ENCODE measurements around the gene MAPK4.
"Not testable (repeated sequence)": the region's sequence is repeated elsewhere in the genome, so short reads cannot be mapped to it uniquely, and the experiment has no call there.

MAPK4 gene

GRCh38 chr18:50558948-50559751 is 737 bp upstream of the MAPK4 start:
- TF ChIP-seq JUND (IDR thresholded peaks at IDR 0.05; ENCODE audit: low read depth) = no peak
- DNase-seq (ENCODE audit: low read depth in 1 of 2, low spot score in 1 of 2) = no peak
- in situ Hi-C loops (cut with HindIII; ENCODE audit: low pct_unique_long_range_greater_than_20kb, low sequenced_read_pairs) = no loop called here

GRCh38 chr18:50560681-50561629 is 1.1 kb downstream of the MAPK4 start:
- in situ Hi-C loops (cut with HindIII; ENCODE audit: low pct_unique_long_range_greater_than_20kb, low sequenced_read_pairs) = no loop called here
- peak in 1 of 2 experiments; percentile 2 for DNase-seq (ENCODE audit: low read depth in 1 of 2, low spot score in 1 of 2)
- TF ChIP-seq JUND (IDR thresholded peaks at IDR 0.05; ENCODE audit: low read depth) = no peak

DNA sequence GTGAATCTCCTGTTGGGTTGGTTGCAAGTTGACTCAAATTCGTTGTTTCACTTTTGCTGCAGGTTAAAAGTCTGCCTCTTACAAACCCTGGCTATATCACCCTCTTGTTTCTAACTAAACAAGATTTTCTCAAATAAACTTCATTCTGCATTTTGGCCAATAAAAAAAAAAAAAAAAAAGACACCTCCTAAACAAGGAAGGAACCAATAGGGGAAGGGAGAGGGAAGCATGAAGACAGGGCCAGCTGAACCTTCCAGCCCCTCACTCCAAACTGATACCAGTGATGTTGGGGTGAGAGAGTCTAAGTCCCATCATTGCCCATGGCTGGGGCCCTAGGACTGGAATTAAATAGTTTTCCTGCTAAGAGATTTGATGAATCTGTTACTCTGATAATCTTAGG is 2.4 kb downstream of the MAPK4 start:
- in situ Hi-C loops (cut with HindIII; ENCODE audit: low pct_unique_long_range_greater_than_20kb, low sequenced_read_pairs); DNase-seq (ENCODE audit: low read depth in 1 of 2, low spot score in 1 of 2): not testable (repeated sequence)

- in situ Hi-C loops (cut with HindIII; ENCODE audit: low pct_unique_long_range_greater_than_20kb, low sequenced_read_pairs) = no loop called here
- no peak for DNase-seq (ENCODE audit: low read depth in 1 of 2, low spot score in 1 of 2)
- TF ChIP-seq JUND (IDR thresholded peaks at IDR 0.05; ENCODE audit: low read depth) = no peak
These were observed 2.8 kb downstream of the MAPK4 start for GRCh38 chr18:50562686-50563085.

DNA sequence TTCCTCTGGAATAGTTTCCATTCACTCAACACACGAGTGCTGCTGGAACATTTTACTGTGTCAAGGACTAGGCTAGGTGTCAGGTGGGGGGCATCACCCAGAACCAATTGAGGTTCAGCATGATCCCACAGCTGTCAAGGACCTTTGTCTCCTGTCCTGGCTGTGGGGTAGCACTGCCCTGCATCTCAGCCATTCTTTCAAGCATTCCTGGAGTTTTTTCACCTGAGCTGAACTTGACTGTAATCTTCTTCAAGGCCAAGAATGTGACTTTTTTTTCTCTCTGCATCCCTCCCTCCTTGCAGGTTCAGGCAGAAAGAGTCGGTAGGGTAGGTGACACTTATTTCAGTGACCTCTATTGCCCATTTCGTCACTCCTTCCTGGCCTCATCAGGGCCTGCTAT is 3.5 kb downstream of the MAPK4 start:
- DNase-seq (ENCODE audit: low read depth in 1 of 2, low spot score in 1 of 2) = no peak
- in situ Hi-C loops (cut with HindIII; ENCODE audit: low pct_unique_long_range_greater_than_20kb, low sequenced_read_pairs) = no loop called here
- no peak for TF ChIP-seq JUND (IDR thresholded peaks at IDR 0.05; ENCODE audit: low read depth)

DNA sequence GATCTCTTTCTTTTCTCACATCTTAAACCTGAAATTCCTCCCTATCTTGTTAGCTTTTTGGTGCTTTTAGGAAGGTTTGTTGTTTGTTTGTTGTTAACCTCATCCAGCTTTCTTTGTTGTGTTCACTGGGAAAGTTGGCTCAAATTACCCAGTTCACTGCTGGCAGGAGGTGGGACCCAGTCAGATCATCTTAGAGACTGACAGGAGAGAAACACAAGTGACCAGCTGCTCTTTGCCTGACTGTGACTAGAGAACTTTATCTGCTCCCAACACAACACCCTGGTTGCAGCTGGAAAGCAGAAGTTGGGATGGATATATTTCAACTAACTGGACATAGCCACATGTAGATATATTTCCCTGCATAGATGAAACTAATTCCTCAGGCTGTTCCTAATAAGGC is 10.0 kb downstream of the MAPK4 start:
- in situ Hi-C loops (cut with HindIII; ENCODE audit: low pct_unique_long_range_greater_than_20kb, low sequenced_read_pairs) = no loop called here
- no peak for DNase-seq (ENCODE audit: low read depth in 1 of 2, low spot score in 1 of 2)
- no peak for TF ChIP-seq JUND (IDR thresholded peaks at IDR 0.05; ENCODE audit: low read depth)

DNA sequence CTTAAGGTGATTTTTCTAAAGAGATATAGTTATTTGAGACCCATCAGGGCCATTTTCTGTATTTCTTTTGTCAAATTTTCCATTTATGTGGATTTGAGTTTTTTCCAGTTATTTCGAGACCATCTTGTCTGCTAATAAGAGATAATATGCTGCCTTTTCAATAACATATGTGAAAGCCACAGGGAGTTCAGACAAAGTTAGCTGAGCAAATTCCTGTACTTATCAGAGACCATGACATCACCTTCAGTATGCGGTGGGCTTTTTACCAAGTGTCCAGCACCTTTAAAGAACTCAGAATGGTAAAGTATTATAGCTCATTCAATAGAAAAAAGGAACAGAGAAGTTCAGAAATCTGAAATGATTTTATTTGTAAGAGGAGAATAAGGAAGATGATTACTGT is 11.7 kb downstream of the MAPK4 start:
- TF ChIP-seq JUND (IDR thresholded peaks at IDR 0.05; ENCODE audit: low read depth) = no peak
- no peak for DNase-seq (ENCODE audit: low read depth in 1 of 2, low spot score in 1 of 2)
- in situ Hi-C loops (cut with HindIII; ENCODE audit: low pct_unique_long_range_greater_than_20kb, low sequenced_read_pairs) = no loop called here

DNA sequence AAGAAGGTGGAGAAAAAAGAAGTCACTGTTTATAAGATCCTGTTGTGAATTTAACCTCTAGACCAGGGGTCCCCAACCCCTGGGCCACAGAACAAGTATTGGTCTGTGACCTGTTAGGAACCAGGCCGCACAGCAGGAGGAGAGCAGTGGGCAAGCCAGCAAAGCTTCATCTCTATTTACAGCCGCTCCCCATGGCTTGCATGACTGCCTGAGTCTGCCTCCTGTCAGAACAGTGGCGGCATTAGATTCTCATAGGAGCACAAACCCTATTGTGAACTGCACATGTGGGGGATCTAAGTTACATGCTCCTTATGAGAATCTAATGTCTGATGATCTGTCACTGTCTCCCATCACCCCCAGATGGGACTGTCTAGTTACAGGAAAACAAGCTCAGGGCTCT is 13.3 kb downstream of the MAPK4 start:
- in situ Hi-C loops (cut with HindIII; ENCODE audit: low pct_unique_long_range_greater_than_20kb, low sequenced_read_pairs); DNase-seq (ENCODE audit: low read depth in 1 of 2, low spot score in 1 of 2): not testable (repeated sequence)

DNA sequence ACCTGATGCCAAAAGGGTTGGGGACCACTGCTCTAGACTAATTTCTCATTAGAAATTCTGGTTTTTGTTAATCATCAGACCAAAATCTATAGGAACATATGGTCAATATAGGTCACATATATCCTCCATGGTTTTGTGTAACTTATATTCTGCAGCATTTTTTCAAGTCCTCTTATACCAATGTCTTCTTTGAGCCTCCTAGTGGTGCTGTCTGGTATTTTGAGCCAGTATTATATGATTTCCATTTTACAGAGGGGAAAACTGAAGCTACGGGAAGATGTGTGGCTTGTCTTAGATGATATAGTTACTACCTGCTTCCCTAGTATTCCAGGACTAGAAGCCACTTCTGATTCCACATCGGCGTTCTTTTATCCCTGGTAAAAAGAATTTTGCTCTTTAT is 13.8 kb downstream of the MAPK4 start:
- no peak for TF ChIP-seq JUND (IDR thresholded peaks at IDR 0.05; ENCODE audit: low read depth)
- no peak for DNase-seq (ENCODE audit: low read depth in 1 of 2, low spot score in 1 of 2)
- in situ Hi-C loops (cut with HindIII; ENCODE audit: low pct_unique_long_range_greater_than_20kb, low sequenced_read_pairs) = no loop called here

DNA sequence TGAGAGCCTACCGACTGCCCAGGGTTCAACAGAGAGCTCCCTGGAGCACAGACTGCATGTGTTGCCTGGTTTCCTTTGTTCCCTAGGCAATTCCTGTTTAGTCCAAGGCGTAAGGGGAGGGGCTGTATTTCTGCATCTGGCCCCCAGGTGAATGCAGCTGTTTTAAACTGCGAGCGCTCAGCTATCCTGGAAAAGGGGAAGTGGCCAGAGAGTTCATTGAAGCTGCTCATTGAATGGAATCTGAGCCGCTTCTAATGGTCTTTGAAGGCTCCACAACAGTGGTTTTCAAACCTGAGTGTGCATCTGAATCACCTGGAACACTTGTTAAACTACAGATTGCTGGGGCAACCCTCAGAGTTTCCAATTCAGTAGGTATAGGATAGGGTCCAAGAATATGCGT is 18.1 kb downstream of the MAPK4 start:
- in situ Hi-C loops (cut with HindIII; ENCODE audit: low pct_unique_long_range_greater_than_20kb, low sequenced_read_pairs) = no loop called here
- no peak for DNase-seq (ENCODE audit: low read depth in 1 of 2, low spot score in 1 of 2)
- no peak for TF ChIP-seq JUND (IDR thresholded peaks at IDR 0.05; ENCODE audit: low read depth)

DNA sequence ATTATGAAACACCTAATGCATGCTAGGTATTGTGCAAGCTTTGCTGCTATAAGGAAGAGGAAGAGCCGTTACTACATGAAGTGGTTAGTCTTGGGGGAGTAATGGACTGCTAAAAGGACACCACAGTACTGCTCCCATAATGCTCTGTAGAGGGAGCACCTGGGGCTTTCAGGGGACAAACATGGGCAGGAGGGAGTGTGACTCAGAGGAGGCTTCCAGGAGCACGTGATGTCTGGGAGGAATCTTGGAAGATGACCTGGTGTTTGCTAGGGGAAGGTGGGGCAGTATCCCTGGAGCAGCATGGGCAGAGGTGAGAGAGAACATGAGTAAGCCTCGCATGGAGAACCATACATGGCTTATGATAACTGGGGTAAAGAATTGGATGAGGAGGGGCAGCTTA is 18.8 kb downstream of the MAPK4 start:
- no peak for TF ChIP-seq JUND (IDR thresholded peaks at IDR 0.05; ENCODE audit: low read depth)
- in situ Hi-C loops (cut with HindIII; ENCODE audit: low pct_unique_long_range_greater_than_20kb, low sequenced_read_pairs) = no loop called here
- DNase-seq (ENCODE audit: low read depth in 1 of 2, low spot score in 1 of 2) = no peak

DNA sequence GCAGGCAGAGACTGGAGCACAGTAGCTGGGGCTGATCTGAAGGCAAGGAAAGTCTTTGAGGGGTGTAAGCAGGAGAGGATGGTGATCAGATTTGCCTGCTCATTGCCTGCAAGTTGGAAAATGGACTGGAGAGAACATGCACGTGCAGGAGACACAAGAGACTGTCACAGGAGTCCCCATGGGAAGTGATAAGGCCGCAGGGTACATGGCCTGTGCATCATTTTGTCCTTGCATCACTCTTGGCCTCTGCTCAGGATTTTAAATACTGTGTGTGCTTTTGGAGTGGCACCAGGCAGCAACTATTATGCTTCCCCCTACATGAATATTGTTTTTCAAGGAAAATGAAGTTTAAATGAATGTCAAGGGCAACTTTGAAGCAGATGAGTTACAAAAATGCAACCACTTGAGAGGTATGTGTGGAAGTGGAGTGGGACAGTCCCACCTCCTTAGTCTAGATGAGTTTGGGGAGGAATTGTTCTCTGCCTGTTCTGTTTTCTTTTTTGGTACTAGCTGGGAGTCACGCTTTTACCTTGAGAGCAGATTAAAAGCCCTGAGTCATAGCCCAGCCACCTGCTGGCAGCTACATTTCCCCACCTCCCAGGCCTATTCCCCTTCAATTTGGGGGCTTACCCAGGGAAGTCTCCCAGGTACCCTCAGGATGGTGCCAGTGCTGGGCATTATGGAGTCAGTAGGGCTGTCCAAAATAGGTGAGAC is 19.3 kb downstream of the MAPK4 start:
- DNase-seq (ENCODE audit: low read depth in 1 of 2, low spot score in 1 of 2) = no peak
- in situ Hi-C loops (cut with HindIII; ENCODE audit: low pct_unique_long_range_greater_than_20kb, low sequenced_read_pairs) = no loop called here
- no peak for TF ChIP-seq JUND (IDR thresholded peaks at IDR 0.05; ENCODE audit: low read depth)

GRCh38 chr18:50581517-50581916 is 21.6 kb downstream of the MAPK4 start:
- no peak for TF ChIP-seq JUND (IDR thresholded peaks at IDR 0.05; ENCODE audit: low read depth)
- DNase-seq (ENCODE audit: low read depth in 1 of 2, low spot score in 1 of 2) = no peak
- in situ Hi-C loops (cut with HindIII; ENCODE audit: low pct_unique_long_range_greater_than_20kb, low sequenced_read_pairs) = no loop called here
